Mucosa of descending colon (tissue), 3 donors: ENCODE measurements around the gene PPP3CA. TPM values are rescaled to one million over a fixed set of nuclear protein-coding genes. Genes with fewer than 3 reads are reported as not detected.
A peak's percentile ranks its signal among the peaks of the same experiment; 100 is the strongest.

Source experiments
- ATAC-seq: fragments of 200-7000 bp; cut with Tn5 transposase; one replicate; pipeline ENCODE4 v1.9.1; 2020; ENCODE audit warnings: mild to moderate bottlenecking, moderate library complexity
- DNase-seq, 3 donors: peaks; one replicate each; pipeline ENCODE4 v3.0.0-alpha.2; 2020
- H3K36me3 ChIP-seq: fragments of 200-600 bp; one replicate; pipeline ENCODE4 v1.8.0; 2021; ENCODE audit warnings: low read depth, mild to moderate bottlenecking
- H3K4me1 ChIP-seq: fragments of 200-600 bp; one replicate; pipeline ENCODE4 v1.8.0; 2021; ENCODE audit warnings: low read depth, mild to moderate bottlenecking
- H3K4me3 ChIP-seq: fragments of 200-600 bp; one replicate; pipeline ENCODE4 v1.8.0; 2021; ENCODE audit warnings: mild to moderate bottlenecking
- H3K9me3 ChIP-seq: fragments of 200-600 bp; one replicate; pipeline ENCODE4 v1.8.0; 2021; ENCODE audit warnings: mild to moderate bottlenecking
- CTCF ChIP-seq: fragments of 200-600 bp; IDR thresholded peaks from one replicate; pipeline ENCODE4 v1.8.0; 2022; ENCODE audit warnings: antibody characterized with exemption, mild to moderate bottlenecking
- intact Hi-C, 2 donors: fragments of 100-400 bp; cut with DNase I in 1 of 2; cut with micrococcal nuclease in 1 of 2; formaldehyde crosslinking; loops; one replicate each; pipeline versions ENCODE4 v1.11.0 to v1.11.1; 2022; cut with DNase I, micrococcal nuclease
- total RNA-seq, 3 donors: library from RNA; stranded (reverse); fragmentation: NEBNext Ultra II Directional in 2 of 3; extraction: Animal tissue kit (Norgen Biotek cat#: 25700) in 2 of 3; gene quantifications; one replicate each; pipeline versions ENCODE4 v1.2.1 to v1.2.4, GENCODE V29; 2021 to 2023
- donor health status: DM: no; HTN: no; CAD: no; lungs with moderate emphysema.
- donor health status: DM: no; HTN: no; CAD: no.
- donor health status: DM: no; HTN: yes; CAD: no.

The PPP3CA gene
- total RNA-seq, 3 donors from 2014 or later, result 38.3 to 47.6 (median 40.4) TPM

GRCh38 chr4:101345596-101346350 lies 1.6 kb downstream of the PPP3CA start:
- Histone ChIP-seq H3K9me3 (no peaks in the 10 kb centered on the region), H3K36me3 (no peaks in the 10 kb centered on the region), H3K4me1 (peaks cover 19% of the 10 kb centered on the region), H3K4me3 (peak overlapping the region; percentile 77)
- ATAC-seq (no peak), DNase-seq (peak; percentile 64 to 80 (median 76))
- intact Hi-C loops, result loop anchor here in 1 of 2 donors (5.0 kb wide), 1 partner anchor 163 kb away; no protein-coding TSS in a partner anchor
- TF ChIP-seq CTCF, result no peak

GRCh38 chr4:101345271-101345595 lies 2.1 kb downstream of the PPP3CA start:
- intact Hi-C loops, result loop anchor here in 1 of 2 donors (5.0 kb wide), 1 partner anchor 163 kb away; no protein-coding TSS in a partner anchor
- no peaks in the 10 kb centered on the region for H3K9me3 ChIP-seq
- no peak overlapping the region for H3K4me3 ChIP-seq
- ATAC-seq (no peak), DNase-seq (peak in 1 of 3 donors; percentile 33)
- TF ChIP-seq CTCF, result no peak
- peaks cover 19% of the 10 kb centered on the region for H3K4me1 ChIP-seq
- H3K36me3 ChIP-seq, result no peaks in the 10 kb centered on the region

GRCh38 chr4:101339332-101339731 lies 8.0 kb downstream of the PPP3CA start:
- no peak for ATAC-seq
- no peak overlapping the region for H3K4me3 ChIP-seq
- H3K9me3 ChIP-seq, result no peaks in the 10 kb centered on the region
- H3K4me1 ChIP-seq, result no peaks in the 10 kb centered on the region
- no peaks in the 10 kb centered on the region for H3K36me3 ChIP-seq
- no peak for TF ChIP-seq CTCF
- intact Hi-C loops, result no loop called here
- no peak for DNase-seq

- Histone ChIP-seq H3K9me3 (no peaks in the 10 kb centered on the region), H3K4me1 (no peaks in the 10 kb centered on the region), H3K36me3 (no peaks in the 10 kb centered on the region), H3K4me3 (no peak overlapping the region)
- DNase-seq (no peak), ATAC-seq (no peak)
- intact Hi-C loops, result no loop called here
- TF ChIP-seq CTCF, result no peak
Measured at GRCh38 chr4:101337688-101338087, 9.6 kb downstream of the PPP3CA start.

- DNase-seq, result no peak
Measured at GRCh38 chr4:101334963-101335572, 12.3 kb downstream of the PPP3CA start.

More at GRCh38 chr4:101334963-101335572, 12.3 kb downstream of the PPP3CA start:
- TF ChIP-seq CTCF, result no peak
- Histone ChIP-seq H3K9me3 (no peaks in the 10 kb centered on the region), H3K4me3 (no peak overlapping the region), H3K36me3 (no peaks in the 10 kb centered on the region), H3K4me1 (no peaks in the 10 kb centered on the region)
- ATAC-seq, result no peak
- intact Hi-C loops, result no loop called here
